ENCODE data around the gene LAMC3.

GRCh38 chr9:131076347-131077195 lies 67.6 kb downstream of the LAMC3 start:
- TF ChIP-seq CTCF (conservative IDR thresholded peaks at IDR 0.05; ENCODE audit: low read length) = no peak
- TF ChIP-seq EZH2phosphoT487 (IDR thresholded peaks at IDR 0.05; ENCODE audit: borderline replicate concordance, low read depth, low read length) = no peak
